ENCODE results near the gene RRAS.
A peak's percentile ranks its signal among the peaks of the same experiment; 100 is the strongest.

RRAS gene

DNA sequence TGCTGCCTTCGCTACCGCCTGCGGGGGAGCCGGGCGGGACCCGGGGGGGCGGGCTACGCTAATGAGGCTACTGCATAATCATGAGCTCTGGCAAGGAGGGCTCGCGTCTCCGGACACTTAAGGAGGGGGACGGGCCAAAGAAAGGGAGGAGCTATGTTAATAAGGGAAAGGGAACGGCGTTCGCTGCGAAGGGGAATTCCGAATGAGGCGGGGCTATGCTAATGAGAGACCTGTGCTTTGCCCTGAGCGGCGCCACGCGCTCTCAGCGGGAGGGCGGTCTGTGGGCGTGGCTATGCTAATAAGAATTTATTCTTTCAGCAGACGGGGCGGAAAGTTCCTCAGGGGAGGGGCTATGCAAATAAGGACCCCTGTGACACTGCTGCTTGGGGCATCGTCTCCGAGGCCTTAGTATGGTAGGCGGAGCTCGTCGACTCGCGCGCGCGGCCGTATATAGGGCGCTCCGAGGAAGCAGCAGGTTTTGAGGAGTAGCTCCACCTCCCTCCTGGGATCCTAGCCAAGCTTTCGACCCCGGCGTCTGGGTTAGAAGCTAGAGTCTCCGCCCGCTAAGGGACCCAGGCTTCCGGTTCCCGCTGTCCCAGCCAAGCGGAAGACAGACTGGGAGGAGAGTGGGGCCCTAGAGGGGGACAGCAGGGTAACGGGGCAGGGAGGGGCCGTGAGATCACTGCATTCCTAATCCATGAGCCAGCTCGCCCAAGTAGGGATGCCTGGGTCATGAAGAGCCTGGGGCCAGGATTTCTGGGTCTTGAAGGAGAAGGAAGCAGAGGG lies at the start of gene RRAS:
TSS of gene RRAS (minus strand) at position 31 of the 786 bp plus-strand sequence. CDS start 45 bp downstream, outside the sequence.
- H3K27me3 ChIP-seq (ENCODE audit: control insufficient read depth in 1 of 2, insufficient read depth in 2 of 2, low read length in 2 of 2), result no peaks in the 10 kb centered on the region
- peaks cover 4 to 6% of the 10 kb centered on the region in 2 donors for H3K36me3 ChIP-seq (ENCODE audit: control insufficient read depth in 1 of 2, insufficient read depth in 2 of 2, low read length in 2 of 2)
- H3K4me3 ChIP-seq (ENCODE audit: low read depth in 1 of 2, low read length in 2 of 2), result peak within 1 kb of the TSS; percentile 72 to 81
- peaks cover 0 to 2% of the 10 kb centered on the region in 2 donors for H3K9me3 ChIP-seq (ENCODE audit: control insufficient read depth in 1 of 2, low read length in 2 of 2)
- peaks cover 34 to 38% of the 10 kb centered on the region in 2 donors for H3K4me1 ChIP-seq (ENCODE audit: control insufficient read depth in 1 of 2, insufficient read depth in 2 of 2, low read length in 2 of 2)
- H3K9ac ChIP-seq (ENCODE audit: low read depth in 1 of 2, low read length in 2 of 2), result peak within 1 kb of the TSS; percentile 92 to 99
- H3K27ac ChIP-seq (ENCODE audit: low read depth, low read length), result peak within 1 kb of the TSS; percentile 99

DNA sequence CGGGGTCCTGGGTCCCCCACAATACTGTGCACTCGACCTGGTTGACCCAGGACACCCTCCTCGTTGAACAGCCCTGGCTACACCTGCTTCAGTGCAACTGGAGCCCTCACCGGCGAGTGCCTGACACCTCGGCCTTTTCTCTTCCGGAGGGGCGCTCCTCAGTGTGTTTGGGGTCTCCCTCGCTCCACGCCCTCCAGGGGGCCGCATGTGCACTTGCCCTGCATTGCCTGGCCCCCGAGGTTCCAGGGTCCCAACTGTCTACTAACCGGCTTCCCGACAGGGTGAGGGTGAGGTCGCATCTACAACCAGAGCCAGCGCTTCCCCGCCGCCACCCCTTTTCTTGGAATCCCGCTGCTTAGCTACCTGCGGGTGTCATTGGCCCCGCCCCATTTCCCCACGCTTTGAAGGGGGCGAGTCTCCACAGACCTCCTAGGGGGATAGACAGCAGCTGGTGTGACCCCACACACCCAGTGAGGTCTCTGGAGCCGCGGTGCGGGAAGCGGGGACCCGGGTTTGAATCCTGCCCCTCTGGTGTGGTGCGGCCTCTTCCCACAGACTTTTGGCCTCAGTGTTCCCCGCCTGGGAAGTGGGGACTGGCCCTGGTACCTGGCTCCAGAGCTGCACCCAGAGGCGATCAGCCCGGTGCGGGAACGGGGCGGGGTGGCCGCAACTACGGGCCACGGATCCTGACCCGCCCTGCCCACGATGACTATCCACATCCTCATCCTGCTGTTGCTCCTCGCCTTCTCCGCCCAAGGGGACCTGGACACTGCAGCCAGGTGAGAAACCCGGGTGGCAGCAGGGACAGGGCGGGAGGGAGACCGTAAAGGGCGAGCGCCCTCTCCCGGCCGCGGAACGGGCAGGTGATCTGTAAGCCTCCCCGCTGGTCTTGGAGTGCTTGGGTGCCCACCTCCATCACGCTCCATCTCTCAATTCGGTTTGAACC lies 49.5 kb upstream of the RRAS start, which contains the start of gene ADM5:
TSS of gene ADM5 (plus strand) at position 462 of the 946 bp plus-strand sequence. CDS start at position 706, 244 bp downstream.
- Histone ChIP-seq H3K36me3 (ENCODE audit: control insufficient read depth in 1 of 2, insufficient read depth in 2 of 2, low read length in 2 of 2) (peaks cover 8 to 29% of the 10 kb centered on the region in 2 donors), H3K27ac (ENCODE audit: low read depth, low read length) (no peak within 1 kb of the TSS), H3K9me3 (ENCODE audit: control insufficient read depth in 1 of 2, low read length in 2 of 2) (no peaks in the 10 kb centered on the region), H3K4me3 (ENCODE audit: low read depth in 1 of 2, low read length in 2 of 2) (peak within 1 kb of the TSS; percentile 64 to 72), H3K27me3 (ENCODE audit: control insufficient read depth in 1 of 2, insufficient read depth in 2 of 2, low read length in 2 of 2) (peaks cover 11 to 24% of the 10 kb centered on the region in 2 donors), H3K9ac (ENCODE audit: low read depth in 1 of 2, low read length in 2 of 2) (peak within 1 kb of the TSS in 1 of 2 donors; percentile 3), H3K4me1 (ENCODE audit: control insufficient read depth in 1 of 2, insufficient read depth in 2 of 2, low read length in 2 of 2) (peaks cover 15 to 27% of the 10 kb centered on the region in 2 donors)

DNA sequence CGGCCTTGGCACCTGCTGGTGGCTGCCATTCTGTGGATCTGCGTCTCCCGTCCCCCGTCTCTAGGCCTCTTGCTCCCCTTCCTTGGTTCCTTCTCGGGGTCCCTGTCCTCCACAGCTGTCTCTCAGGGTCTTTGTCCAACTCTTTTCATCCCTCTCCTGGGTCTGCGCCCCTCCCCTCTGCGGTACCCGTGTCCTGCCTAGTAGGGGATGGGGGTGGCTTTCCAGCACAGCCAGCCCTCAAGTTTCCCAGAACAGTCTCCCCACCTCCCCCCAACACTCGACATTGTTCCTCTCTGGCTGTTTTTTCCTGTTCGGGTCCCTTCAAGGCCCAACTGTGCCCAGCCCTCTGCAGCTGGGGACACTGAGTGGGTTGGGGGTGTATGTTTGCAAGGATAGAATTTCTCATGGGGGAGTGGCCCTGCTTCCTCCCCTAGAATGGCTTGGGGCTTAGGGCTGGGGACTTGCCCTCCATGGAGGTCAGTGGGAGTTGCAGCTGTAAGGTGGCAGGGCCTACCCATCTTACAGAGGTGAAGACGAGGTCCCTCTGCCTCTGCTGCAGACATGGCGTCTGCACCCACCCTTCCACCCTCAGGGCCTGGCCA lies 48.7 kb upstream of the RRAS start:
- H3K36me3 ChIP-seq (ENCODE audit: control insufficient read depth in 1 of 2, insufficient read depth in 2 of 2, low read length in 2 of 2), result peaks cover 14 to 37% of the 10 kb centered on the region in 2 donors
- no peaks in the 10 kb centered on the region for H3K9me3 ChIP-seq (ENCODE audit: control insufficient read depth in 1 of 2, low read length in 2 of 2)
- peaks cover 15 to 27% of the 10 kb centered on the region in 2 donors for H3K4me1 ChIP-seq (ENCODE audit: control insufficient read depth in 1 of 2, insufficient read depth in 2 of 2, low read length in 2 of 2)
- H3K27ac ChIP-seq (ENCODE audit: low read depth, low read length), result no peak overlapping the region
- H3K4me3 ChIP-seq (ENCODE audit: low read depth in 1 of 2, low read length in 2 of 2), result no peak overlapping the region
- no peak overlapping the region for H3K9ac ChIP-seq (ENCODE audit: low read depth in 1 of 2, low read length in 2 of 2)
- peaks cover 11 to 24% of the 10 kb centered on the region in 2 donors for H3K27me3 ChIP-seq (ENCODE audit: control insufficient read depth in 1 of 2, insufficient read depth in 2 of 2, low read length in 2 of 2)

DNA sequence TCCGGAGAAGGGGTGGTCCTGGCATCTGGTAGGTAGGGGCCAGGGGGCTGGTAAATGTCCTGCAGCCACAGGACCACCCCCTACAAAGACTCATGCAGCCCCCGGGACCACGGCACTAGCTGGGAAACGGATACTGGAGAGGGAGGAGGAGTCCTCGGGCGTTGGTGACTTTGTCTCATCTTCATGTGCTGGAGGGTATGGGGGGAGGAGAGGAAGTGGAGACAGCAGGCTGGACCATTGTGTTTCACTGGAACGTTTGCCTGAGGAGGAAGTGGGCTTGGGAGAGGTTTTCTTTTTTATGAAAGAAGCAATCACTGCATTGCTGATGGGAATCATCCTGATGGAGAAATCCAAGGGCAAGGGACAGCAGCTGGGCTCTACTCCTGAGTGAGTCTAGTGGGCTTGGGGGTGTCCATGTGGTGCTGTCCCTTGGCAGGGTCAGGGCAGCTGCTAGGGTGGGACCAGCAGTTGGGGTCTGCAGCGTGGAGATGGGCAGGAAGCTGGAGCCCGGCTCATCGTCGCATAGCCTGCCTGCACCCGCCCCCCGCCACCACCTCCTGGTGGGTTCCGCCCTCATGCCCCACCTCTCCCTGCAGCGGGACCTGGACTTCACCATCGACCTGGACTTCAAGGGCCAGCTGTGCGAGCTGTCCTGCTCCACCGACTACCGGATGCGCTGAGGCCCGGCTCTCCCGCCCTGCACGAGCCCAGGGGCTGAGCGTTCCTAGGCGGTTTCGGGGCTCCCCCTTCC lies 47.8 kb upstream of the RRAS start:
- H3K27me3 ChIP-seq (ENCODE audit: control insufficient read depth in 1 of 2, insufficient read depth in 2 of 2, low read length in 2 of 2), result peaks cover 11 to 24% of the 10 kb centered on the region in 2 donors
- peaks cover 15 to 27% of the 10 kb centered on the region in 2 donors for H3K4me1 ChIP-seq (ENCODE audit: control insufficient read depth in 1 of 2, insufficient read depth in 2 of 2, low read length in 2 of 2)
- H3K4me3 ChIP-seq (ENCODE audit: low read depth in 1 of 2, low read length in 2 of 2), result no peak overlapping the region
- no peaks in the 10 kb centered on the region for H3K9me3 ChIP-seq (ENCODE audit: control insufficient read depth in 1 of 2, low read length in 2 of 2)
- H3K9ac ChIP-seq (ENCODE audit: low read depth in 1 of 2, low read length in 2 of 2), result no peak overlapping the region
- H3K27ac ChIP-seq (ENCODE audit: low read depth, low read length), result no peak overlapping the region
- peaks cover 15 to 41% of the 10 kb centered on the region in 2 donors for H3K36me3 ChIP-seq (ENCODE audit: control insufficient read depth in 1 of 2, insufficient read depth in 2 of 2, low read length in 2 of 2)

- Histone ChIP-seq H3K4me1 (ENCODE audit: control insufficient read depth in 1 of 2, insufficient read depth in 2 of 2, low read length in 2 of 2) (peaks cover 15 to 27% of the 10 kb centered on the region in 2 donors), H3K4me3 (ENCODE audit: low read depth in 1 of 2, low read length in 2 of 2) (no peak overlapping the region), H3K36me3 (ENCODE audit: control insufficient read depth in 1 of 2, insufficient read depth in 2 of 2, low read length in 2 of 2) (peaks cover 19 to 45% of the 10 kb centered on the region in 2 donors)
Measured at GRCh38 chr19:49687150-49687549, 47.2 kb upstream of the RRAS start.

DNA sequence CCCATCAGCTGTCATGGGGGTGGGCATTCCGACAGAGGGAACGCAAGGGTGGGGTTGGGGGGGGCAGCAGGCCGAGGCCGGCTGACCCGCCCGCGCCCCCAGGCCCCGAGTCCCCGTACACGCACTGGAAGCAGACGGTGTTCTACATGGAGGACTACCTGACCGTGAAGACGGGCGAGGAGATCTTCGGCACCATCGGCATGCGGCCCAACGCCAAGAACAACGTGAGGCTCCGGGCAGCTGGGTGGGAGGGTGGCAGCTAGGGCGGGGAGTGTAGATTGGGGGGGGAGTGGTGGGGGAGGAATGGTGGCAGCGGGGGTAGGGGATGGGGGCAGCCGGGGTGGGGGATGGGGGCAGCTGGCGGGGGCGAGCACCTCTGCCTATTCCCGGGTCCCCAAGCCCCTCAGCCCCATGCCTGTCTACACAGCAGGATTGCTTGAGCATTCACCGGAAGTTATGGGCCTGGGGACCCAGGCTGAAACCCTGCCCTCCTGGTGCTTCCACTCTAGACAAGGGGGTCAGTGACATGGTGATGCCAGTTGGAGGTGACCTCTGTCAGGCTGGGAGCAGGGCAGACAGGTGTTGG lies 46.7 kb upstream of the RRAS start:
- Histone ChIP-seq H3K9ac (ENCODE audit: low read depth in 1 of 2, low read length in 2 of 2) (no peak overlapping the region), H3K36me3 (ENCODE audit: control insufficient read depth in 1 of 2, insufficient read depth in 2 of 2, low read length in 2 of 2) (peaks cover 23 to 50% of the 10 kb centered on the region in 2 donors), H3K27me3 (ENCODE audit: control insufficient read depth in 1 of 2, insufficient read depth in 2 of 2, low read length in 2 of 2) (peaks cover 11 to 23% of the 10 kb centered on the region in 2 donors), H3K27ac (ENCODE audit: low read depth, low read length) (no peak overlapping the region), H3K4me3 (ENCODE audit: low read depth in 1 of 2, low read length in 2 of 2) (no peak overlapping the region), H3K9me3 (ENCODE audit: control insufficient read depth in 1 of 2, low read length in 2 of 2) (no peaks in the 10 kb centered on the region), H3K4me1 (ENCODE audit: control insufficient read depth in 1 of 2, insufficient read depth in 2 of 2, low read length in 2 of 2) (peaks cover 15 to 27% of the 10 kb centered on the region in 2 donors)

More at GRCh38 chr19:49687150-49687549, 47.2 kb upstream of the RRAS start:
- H3K27ac ChIP-seq (ENCODE audit: low read depth, low read length), result no peak overlapping the region
- H3K9ac ChIP-seq (ENCODE audit: low read depth in 1 of 2, low read length in 2 of 2), result no peak overlapping the region
- peaks cover 11 to 24% of the 10 kb centered on the region in 2 donors for H3K27me3 ChIP-seq (ENCODE audit: control insufficient read depth in 1 of 2, insufficient read depth in 2 of 2, low read length in 2 of 2)
- no peaks in the 10 kb centered on the region for H3K9me3 ChIP-seq (ENCODE audit: control insufficient read depth in 1 of 2, low read length in 2 of 2)

DNA sequence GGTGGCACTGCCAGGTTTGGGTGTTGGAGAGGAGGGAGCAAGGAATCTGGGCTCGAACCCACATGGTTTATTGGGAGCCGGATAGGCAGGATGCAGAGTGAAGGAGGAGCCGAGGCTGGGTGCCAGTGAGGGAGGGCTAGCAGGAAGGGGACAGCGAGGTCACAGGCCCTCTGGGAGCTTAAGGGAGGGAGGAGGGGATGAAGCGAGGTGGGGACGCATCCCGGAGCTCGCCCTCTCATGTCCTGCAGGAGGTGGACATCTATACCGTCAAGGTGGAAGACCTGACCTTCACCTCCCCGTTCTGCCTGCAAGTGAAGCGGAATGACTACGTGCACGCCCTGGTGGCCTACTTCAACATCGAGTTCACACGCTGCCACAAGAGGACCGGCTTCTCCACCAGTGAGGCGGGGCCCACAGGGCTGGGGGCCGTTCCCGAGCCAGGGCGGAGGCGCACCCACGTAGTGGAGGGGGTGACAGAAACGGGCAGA lies 45.9 kb upstream of the RRAS start:
- Histone ChIP-seq H3K36me3 (ENCODE audit: control insufficient read depth in 1 of 2, insufficient read depth in 2 of 2, low read length in 2 of 2) (peaks cover 23 to 53% of the 10 kb centered on the region in 2 donors), H3K9ac (ENCODE audit: low read depth in 1 of 2, low read length in 2 of 2) (no peak overlapping the region), H3K27ac (ENCODE audit: low read depth, low read length) (no peak overlapping the region)

DNA sequence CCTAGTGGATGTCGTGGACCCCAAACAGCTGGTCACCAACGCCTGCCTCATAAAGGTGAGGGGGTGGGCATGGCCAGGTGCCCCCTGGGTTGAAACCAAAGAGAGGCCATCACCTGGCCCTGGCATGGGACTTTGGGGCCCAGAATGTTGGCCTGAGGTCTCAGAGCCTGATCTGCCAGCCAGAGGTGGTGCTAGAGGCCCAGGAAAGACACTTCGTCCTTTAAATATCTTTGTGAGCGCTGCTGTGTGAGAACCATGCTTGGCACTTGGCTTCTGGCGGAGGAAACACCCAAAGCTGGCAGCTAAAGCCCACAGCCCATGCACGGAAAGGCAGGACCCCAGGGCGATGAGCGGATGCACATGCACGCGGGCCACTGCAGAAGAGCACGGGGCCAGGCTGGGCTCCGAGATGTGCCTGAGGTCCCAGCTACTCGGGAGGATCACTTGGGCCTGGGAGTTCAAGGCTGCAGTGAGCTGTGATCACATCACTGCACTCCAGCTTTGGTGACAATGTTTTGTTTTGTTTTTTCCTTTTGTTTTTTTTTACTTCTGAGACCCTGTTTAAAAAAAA lies 45.1 kb upstream of the RRAS start:
- Histone ChIP-seq H3K9ac (ENCODE audit: low read depth in 1 of 2, low read length in 2 of 2) (no peak overlapping the region), H3K27ac (ENCODE audit: low read depth, low read length) (no peak overlapping the region), H3K27me3 (ENCODE audit: control insufficient read depth in 1 of 2, insufficient read depth in 2 of 2, low read length in 2 of 2) (peaks cover 0 to 8% of the 10 kb centered on the region in 2 donors), H3K9me3 (ENCODE audit: control insufficient read depth in 1 of 2, low read length in 2 of 2) (no peaks in the 10 kb centered on the region), H3K4me1 (ENCODE audit: control insufficient read depth in 1 of 2, insufficient read depth in 2 of 2, low read length in 2 of 2) (peaks cover 14 to 22% of the 10 kb centered on the region in 2 donors), H3K36me3 (ENCODE audit: control insufficient read depth in 1 of 2, insufficient read depth in 2 of 2, low read length in 2 of 2) (peaks cover 23 to 56% of the 10 kb centered on the region in 2 donors), H3K4me3 (ENCODE audit: low read depth in 1 of 2, low read length in 2 of 2) (no peak overlapping the region)

More for the DNA sequence above, 45.9 kb upstream of the RRAS start:
- Histone ChIP-seq H3K9me3 (ENCODE audit: control insufficient read depth in 1 of 2, low read length in 2 of 2) (no peaks in the 10 kb centered on the region), H3K4me3 (ENCODE audit: low read depth in 1 of 2, low read length in 2 of 2) (no peak overlapping the region), H3K4me1 (ENCODE audit: control insufficient read depth in 1 of 2, insufficient read depth in 2 of 2, low read length in 2 of 2) (peaks cover 15 to 22% of the 10 kb centered on the region in 2 donors), H3K27me3 (ENCODE audit: control insufficient read depth in 1 of 2, insufficient read depth in 2 of 2, low read length in 2 of 2) (peaks cover 5 to 16% of the 10 kb centered on the region in 2 donors)

Data from duodenal mucosa (tissue), 2 donors.